Measurements from ENCODE around the gene BMP15.

The BMP15 gene

GRCh38 chrX:50963842-50964241, 53.3 kb downstream of the BMP15 start:
- DNase-seq = no peak
- in situ Hi-C loops (cut with MboI; ENCODE audit: low pct_unique_long_range_greater_than_20kb, low sequenced_read_pairs) = no loop called here
